Lower leg skin (tissue), 4 donors: ENCODE measurements around the gene SLC1A1. TPM values are rescaled to one million over a fixed set of nuclear protein-coding genes. Genes with fewer than 3 reads are reported as not detected.

Experiments used
- DNase-seq, 2 donors: peaks; one replicate each; pipeline ENCODE4 v3.0.0-alpha.2; 2019; ENCODE audit warnings: low spot score in 2 of 2
- H3K4me3 ChIP-seq: fragments of 200-600 bp; sonication (generic); 2 replicates; pipeline ENCODE4 v1.5.1; 2017; ENCODE audit warnings: mild to moderate bottlenecking, low read depth; ENCODE audit not compliant: poor library complexity, severe bottlenecking
- POLR2A ChIP-seq, 2 donors: fragments of 450-650 bp; IDR thresholded peaks; one replicate each; pipeline ENCODE4 v1.6.1; 2016 to 2017; ENCODE audit warnings: antibody characterized with exemption in 2 of 2, mild to moderate bottlenecking in 1 of 2, moderate library complexity in 1 of 2
- WGBS, 2 donors: methylation state at CpG; one replicate each; pipeline ENCODE4 v1.1.5; 2018; 5-methylcytosine and 5-hydroxymethylcytosine counted together
- intact Hi-C: fragments of 100-400 bp; cut with DNase I; formaldehyde crosslinking; loops from one replicate; pipeline ENCODE4 v1.15.0; 2023; ENCODE audit warnings: low total_unique reads
- total RNA-seq, 4 donors: library from RNA; depleted of rRNA; stranded (reverse); fragments of >200 nt; gene quantifications; one replicate each; pipeline ENCODE4 v1.1.0, GENCODE V29; 2016
- TF ChIP-seq, protein P1 (sequence below), 3 donors: fragments of 450-650 bp; IDR thresholded peaks; one replicate each; pipeline ENCODE4 v1.5.1; 2016; ENCODE audit warnings: antibody characterized with exemption in 3 of 3, mild to moderate bottlenecking in 3 of 3, moderate library complexity in 2 of 3

The SLC1A1 gene
- total RNA-seq, 4 donors from 2014 or later: 1.1 to 2.2 (median 2.0) TPM

DNA sequence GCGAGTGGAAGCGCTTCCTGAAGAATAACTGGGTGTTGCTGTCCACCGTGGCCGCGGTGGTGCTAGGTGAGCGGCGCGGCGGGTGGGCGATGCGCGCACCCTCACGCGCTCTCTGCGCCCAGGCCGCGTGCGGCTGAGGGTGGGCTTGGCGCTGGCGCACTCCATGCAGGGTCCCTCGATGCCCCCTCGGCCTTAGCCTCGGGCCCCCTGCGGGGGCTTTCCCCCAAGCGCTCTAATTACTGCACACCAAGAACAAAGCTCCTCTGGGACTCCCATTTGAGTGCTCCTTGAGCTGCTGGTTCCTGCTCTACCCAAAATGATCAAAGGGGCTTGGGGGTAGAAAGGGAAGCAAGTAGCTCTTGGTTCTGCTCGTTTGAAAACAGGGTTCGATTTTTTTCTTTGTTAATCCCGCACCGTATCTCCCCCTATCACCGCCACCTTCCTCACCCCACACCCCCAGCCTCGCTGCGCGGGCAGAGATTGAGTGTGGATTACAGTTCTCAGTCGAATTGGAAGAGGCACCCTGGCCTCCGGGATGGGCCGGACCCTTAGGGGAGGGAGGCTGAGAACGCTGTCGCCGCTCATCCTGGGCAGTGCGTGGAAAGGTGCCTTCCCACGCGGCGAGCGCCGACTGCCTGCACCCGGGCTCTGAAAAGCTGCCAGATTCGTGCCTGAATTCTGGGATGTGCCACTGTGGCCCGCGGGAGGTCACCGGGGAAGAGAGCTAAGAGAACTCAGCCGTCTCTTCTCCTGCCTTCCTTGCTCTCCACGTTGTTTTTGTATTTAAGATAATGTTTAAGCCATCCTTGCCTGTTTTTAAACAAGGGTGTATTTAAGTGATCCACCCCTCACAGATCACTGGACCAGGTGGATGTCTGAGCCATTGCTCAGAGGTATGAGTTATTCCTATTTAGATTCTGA lies 697 bp downstream of the SLC1A1 start:
- no peak for DNase-seq
- WGBS, 2 donors: 0 to 2% methylated on average over 35 to 46 of the region's 52 CpGs
- TF ChIP-seq, protein P1, sequence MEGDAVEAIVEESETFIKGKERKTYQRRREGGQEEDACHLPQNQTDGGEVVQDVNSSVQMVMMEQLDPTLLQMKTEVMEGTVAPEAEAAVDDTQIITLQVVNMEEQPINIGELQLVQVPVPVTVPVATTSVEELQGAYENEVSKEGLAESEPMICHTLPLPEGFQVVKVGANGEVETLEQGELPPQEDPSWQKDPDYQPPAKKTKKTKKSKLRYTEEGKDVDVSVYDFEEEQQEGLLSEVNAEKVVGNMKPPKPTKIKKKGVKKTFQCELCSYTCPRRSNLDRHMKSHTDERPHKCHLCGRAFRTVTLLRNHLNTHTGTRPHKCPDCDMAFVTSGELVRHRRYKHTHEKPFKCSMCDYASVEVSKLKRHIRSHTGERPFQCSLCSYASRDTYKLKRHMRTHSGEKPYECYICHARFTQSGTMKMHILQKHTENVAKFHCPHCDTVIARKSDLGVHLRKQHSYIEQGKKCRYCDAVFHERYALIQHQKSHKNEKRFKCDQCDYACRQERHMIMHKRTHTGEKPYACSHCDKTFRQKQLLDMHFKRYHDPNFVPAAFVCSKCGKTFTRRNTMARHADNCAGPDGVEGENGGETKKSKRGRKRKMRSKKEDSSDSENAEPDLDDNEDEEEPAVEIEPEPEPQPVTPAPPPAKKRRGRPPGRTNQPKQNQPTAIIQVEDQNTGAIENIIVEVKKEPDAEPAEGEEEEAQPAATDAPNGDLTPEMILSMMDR (IDR thresholded peaks at IDR 0.05): no peak
- TF ChIP-seq POLR2A (IDR thresholded peaks at IDR 0.05): no peak
- H3K4me3 ChIP-seq: peak overlapping the region; percentile 63
- intact Hi-C loops: no loop called here

DNA sequence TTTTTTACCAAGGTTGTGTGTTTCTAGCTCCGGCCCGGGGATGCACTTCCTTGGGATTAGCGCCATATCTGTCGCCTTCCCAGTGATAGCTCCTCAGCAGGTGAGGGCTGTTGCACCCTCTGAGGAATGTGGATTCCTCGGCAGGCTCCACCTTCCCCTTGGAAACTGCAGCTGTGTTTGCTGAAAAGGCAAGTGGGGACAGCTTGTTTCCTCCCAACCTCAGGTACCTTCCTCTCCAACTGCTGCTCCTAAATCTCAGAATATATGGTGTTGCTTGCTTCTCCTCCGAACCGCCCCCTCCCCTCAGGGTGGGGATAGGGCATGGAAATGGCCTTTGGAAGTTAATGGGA lies 1.3 kb downstream of the SLC1A1 start:
- no peak for DNase-seq
- H3K4me3 ChIP-seq: no peak overlapping the region
- intact Hi-C loops: no loop called here
- TF ChIP-seq, protein P1 (IDR thresholded peaks at IDR 0.05): no peak
- TF ChIP-seq POLR2A (IDR thresholded peaks at IDR 0.05): no peak
- WGBS, 2 donors: 26 to 34% methylated on average over 7 of the region's 7 CpGs

DNA sequence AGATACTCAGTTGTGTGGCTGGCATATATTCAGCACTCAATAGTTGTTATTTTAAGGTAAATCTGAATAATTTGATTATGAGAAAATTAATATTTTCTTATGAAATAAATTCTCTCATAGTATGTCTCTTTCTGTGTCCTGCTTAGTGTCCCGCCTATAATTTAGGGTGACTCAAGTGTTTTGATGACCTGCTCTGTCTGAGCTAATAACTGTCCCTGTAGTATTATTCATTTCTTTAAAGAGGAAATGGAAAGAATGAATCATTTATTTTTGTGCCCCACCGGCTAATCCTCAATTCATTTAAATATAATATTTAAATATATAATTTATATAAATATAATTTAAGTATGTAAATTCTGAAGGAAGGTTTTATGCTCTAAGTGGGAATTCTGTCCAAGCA lies 4.1 kb downstream of the SLC1A1 start:
- 67 to 72% methylated on average over 2 of the region's 2 CpGs for WGBS, 2 donors
- TF ChIP-seq POLR2A (IDR thresholded peaks at IDR 0.05): no peak
- TF ChIP-seq, protein P1 (IDR thresholded peaks at IDR 0.05): no peak
- no peak overlapping the region for H3K4me3 ChIP-seq
- no peak for DNase-seq
- intact Hi-C loops: no loop called here

DNA sequence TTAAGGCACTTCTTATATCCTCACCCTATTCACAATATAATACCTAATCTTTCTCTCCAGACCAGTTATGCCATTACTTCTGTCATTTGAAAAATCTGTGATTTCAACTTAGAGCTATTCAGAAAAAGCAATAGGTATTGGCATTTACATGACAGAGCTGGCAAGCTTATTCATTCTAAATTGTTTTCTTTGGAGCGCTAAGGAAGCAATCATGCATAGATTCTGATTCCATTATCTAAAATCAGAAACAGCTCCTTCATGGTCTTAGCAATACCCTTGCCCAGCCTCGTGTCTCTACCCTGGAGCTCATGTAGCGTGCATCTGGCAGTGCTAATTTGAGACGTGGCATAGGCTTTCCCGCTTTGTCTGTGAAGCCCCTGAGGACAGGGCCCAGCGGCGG lies 4.5 kb downstream of the SLC1A1 start:
- intact Hi-C loops: no loop called here
- WGBS, 2 donors: 91 to 94% methylated on average over 7 of the region's 7 CpGs
- no peak for DNase-seq
- TF ChIP-seq POLR2A (IDR thresholded peaks at IDR 0.05): no peak
- TF ChIP-seq, protein P1 (IDR thresholded peaks at IDR 0.05): no peak
- H3K4me3 ChIP-seq: no peak overlapping the region

DNA sequence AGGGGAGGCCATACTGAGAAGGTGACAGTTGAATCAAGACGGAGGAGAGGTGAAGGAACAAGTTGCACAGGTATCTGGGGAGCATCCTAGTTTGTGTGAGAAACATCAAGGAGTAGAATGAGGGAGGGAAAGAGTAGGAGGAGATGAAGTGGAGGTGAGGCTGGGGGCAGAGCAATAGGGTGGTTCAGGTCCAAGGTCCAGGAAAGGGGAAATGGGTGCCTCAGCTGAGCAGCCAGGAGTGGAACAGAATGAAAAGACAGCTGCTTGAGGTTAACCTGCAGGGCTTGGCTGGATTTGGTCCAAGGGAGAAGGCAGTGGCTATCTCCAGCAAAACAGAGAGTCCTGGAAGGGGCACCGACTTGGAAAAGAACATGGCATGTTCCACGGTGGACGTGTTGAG lies 5.3 kb downstream of the SLC1A1 start:
- intact Hi-C loops: no loop called here
- no peak for DNase-seq
- TF ChIP-seq POLR2A (IDR thresholded peaks at IDR 0.05): no peak
- TF ChIP-seq, protein P1 (IDR thresholded peaks at IDR 0.05): no peak
- no peak overlapping the region for H3K4me3 ChIP-seq
- 93 to 96% methylated on average over 4 of the region's 4 CpGs for WGBS, 2 donors
